ENCODE data around the gene JUND.

GRCh38 chr19:18232540-18233223, 48.7 kb downstream of the JUND start:
- no peak for TF ChIP-seq ZNF274 (IDR thresholded peaks at IDR 0.05; ENCODE audit: low read depth, low read length)
- no peak for TF ChIP-seq YY1 (IDR thresholded peaks at IDR 0.05; ENCODE audit: insufficient read depth, insufficient read length)

Measured in NT2/D1 (cell line).